HEK293 (cell line): ENCODE results near the gene NBPF3.
A peak's percentile ranks its signal among the peaks of the same experiment; 100 is the strongest.
"Not testable (repeated sequence)": the region's sequence is repeated elsewhere in the genome, so short reads cannot be mapped to it uniquely, and the experiment has no call there.

Experiments used
- CTCF ChIA-PET: fragments of 350-600 bp; formaldehyde crosslinking; extraction: SDS; loops from one replicate; lab custom pipeline; 2021; ENCODE audit warnings: antibody characterized with exemption; lab: Yijun Ruan, JAX
- POLR2A ChIA-PET: fragments of 300-600 bp; formaldehyde crosslinking; extraction: SDS; loops from one replicate; lab custom pipeline; 2020; ENCODE audit warnings: antibody characterized with exemption, inconsistent platforms; lab: Yijun Ruan, JAX
- H3K27ac ChIP-seq: fragments of 200-500 bp; sonication (Bioruptor generic); 2 replicates; pipeline ENCODE4 v1.5.1; 2014; ENCODE audit warnings: low read depth, low read length, control low read depth, inconsistent platforms; ENCODE audit errors: extremely low read depth
- H3K36me3 ChIP-seq, 2 experiments: fragments of 200-500 bp in 1 of 2; sonication (Bioruptor generic) in 1 of 2; 1 replicate in 1 of 2; 2 replicates in 1 of 2; pipeline ENCODE4 v1.5.1; 2014 to 2017; ENCODE audit warnings: inconsistent platforms in 2 of 2, low read length in 2 of 2; ENCODE audit not compliant: control insufficient read depth in 2 of 2, insufficient read depth in 1 of 2
- H3K4me1 ChIP-seq: fragments of 200-500 bp; sonication (Bioruptor generic); 2 replicates; pipeline ENCODE4 v1.5.1; 2014; ENCODE audit warnings: mild to moderate bottlenecking, low read length, inconsistent platforms; ENCODE audit not compliant: control insufficient read depth, insufficient read depth
- H3K4me3 ChIP-seq: 2 replicates; pipeline ENCODE4 v1.5.1; 2011; ENCODE audit warnings: low read depth, mild to moderate bottlenecking, control low read depth, low read length, moderate library complexity
- H3K9me3 ChIP-seq: fragments of 200-500 bp; sonication (Bioruptor generic); 2 replicates; pipeline ENCODE4 v1.5.1; 2014; ENCODE audit warnings: low read depth, low read length, inconsistent platforms; ENCODE audit not compliant: control insufficient read depth, insufficient read depth
- FEZF1 ChIP-seq: fragments of 450-650 bp; formaldehyde crosslinking; IDR thresholded peaks from 2 replicates; pipeline ENCODE4 v1.5.1; 2016; ENCODE audit warnings: missing biosample characterization, missing genetic modification characterization
- SALL2 ChIP-seq: fragments of 450-650 bp; formaldehyde crosslinking; IDR thresholded peaks from 2 replicates; pipeline ENCODE4 v1.5.0; 2017; ENCODE audit warnings: missing biosample characterization, mild to moderate bottlenecking, missing genetic modification characterization, borderline replicate concordance
- ZBTB17 ChIP-seq: fragments of 450-650 bp; formaldehyde crosslinking; IDR thresholded peaks from 2 replicates; pipeline ENCODE4 v1.5.1; 2016; ENCODE audit warnings: missing biosample characterization, missing genetic modification characterization
- ZNF24 ChIP-seq: fragments of 450-650 bp; formaldehyde crosslinking; IDR thresholded peaks from 2 replicates; pipeline ENCODE4 v1.5.1; 2016; ENCODE audit warnings: missing biosample characterization, missing genetic modification characterization
- ZNF302 ChIP-seq: fragments of 450-650 bp; formaldehyde crosslinking; IDR thresholded peaks from 2 replicates; pipeline ENCODE4 v1.5.1; 2016; ENCODE audit warnings: missing biosample characterization, missing genetic modification characterization, low read depth
- ZNF585B ChIP-seq: fragments of 450-650 bp; formaldehyde crosslinking; IDR thresholded peaks from 2 replicates; pipeline ENCODE4 v1.5.1; 2016; ENCODE audit warnings: missing biosample characterization, missing genetic modification characterization
- ZNF747 ChIP-seq: fragments of 450-650 bp; formaldehyde crosslinking; IDR thresholded peaks from 2 replicates; pipeline ENCODE4 v1.5.1; 2016; ENCODE audit warnings: missing biosample characterization, missing genetic modification characterization
- TF ChIP-seq, protein P1 (sequence below): fragments of 450-650 bp; formaldehyde crosslinking; IDR thresholded peaks from 2 replicates; pipeline ENCODE4 v1.5.1; 2016; ENCODE audit warnings: missing biosample characterization, missing genetic modification characterization
- TF ChIP-seq, protein P2 (sequence below): fragments of 450-650 bp; formaldehyde crosslinking; IDR thresholded peaks from 2 replicates; pipeline ENCODE4 v1.5.1; 2017; ENCODE audit warnings: missing biosample characterization, mild to moderate bottlenecking, missing genetic modification characterization, moderate library complexity

Gene NBPF3

DNA sequence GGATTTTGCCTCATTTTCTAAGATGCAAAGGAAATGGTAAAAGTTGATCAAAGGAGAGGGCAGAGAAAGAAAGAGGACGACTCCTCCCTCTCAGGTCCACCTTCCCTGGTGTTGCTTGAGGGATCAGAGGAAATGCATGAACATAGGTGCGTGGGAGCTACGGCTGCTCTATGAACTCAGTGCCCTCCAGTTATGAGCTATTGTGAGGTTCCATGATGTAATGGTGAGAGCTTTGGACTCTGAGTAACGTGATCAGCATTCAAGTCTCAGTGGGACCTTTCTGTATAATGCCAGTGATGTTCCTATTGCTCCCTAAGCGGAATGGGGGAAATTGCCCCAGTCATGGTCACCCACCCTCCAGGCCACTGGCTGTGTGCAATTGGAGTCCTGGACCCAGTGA, 25.9 kb upstream of the NBPF3 start:
- ChIA-PET POLR2A (no interaction called here), CTCF (interaction anchor here (0.6 kb wide), 1 partner anchor 74 kb away, joined by 4 read pairs; no protein-coding TSS in a partner anchor)
- H3K4me1 ChIP-seq: no peaks in the 10 kb centered on the region
- no peaks in the 10 kb centered on the region for H3K36me3 ChIP-seq
- no peaks in the 10 kb centered on the region for H3K9me3 ChIP-seq
- H3K4me3 ChIP-seq: no peak overlapping the region
- H3K27ac ChIP-seq: no peak overlapping the region
- no peak for TF ChIP-seq ZBTB17 (tag by site-specific recombination)
- no peak for TF ChIP-seq SALL2 (tag by site-specific recombination)
- TF ChIP-seq ZNF24: no peak
- TF ChIP-seq, protein P1, sequence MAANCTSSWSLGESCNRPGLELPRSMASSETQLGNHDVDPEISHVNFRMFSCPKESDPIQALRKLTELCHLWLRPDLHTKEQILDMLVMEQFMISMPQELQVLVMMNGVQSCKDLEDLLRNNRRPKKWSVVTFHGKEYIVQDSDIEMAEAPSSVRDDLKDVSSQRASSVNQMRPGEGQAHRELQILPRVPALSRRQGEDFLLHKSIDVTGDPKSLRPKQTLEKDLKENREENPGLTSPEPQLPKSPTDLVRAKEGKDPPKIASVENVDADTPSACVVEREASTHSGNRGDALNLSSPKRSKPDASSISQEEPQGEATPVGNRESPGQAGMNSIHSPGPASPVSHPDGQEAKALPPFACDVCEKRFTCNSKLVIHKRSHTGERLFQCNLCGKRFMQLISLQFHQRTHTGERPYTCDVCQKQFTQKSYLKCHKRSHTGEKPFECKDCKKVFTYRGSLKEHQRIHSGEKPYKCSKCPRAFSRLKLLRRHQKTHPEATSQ (tag by site-specific recombination): no peak
- no peak for TF ChIP-seq ZNF747
- no peak for TF ChIP-seq FEZF1 (tag by site-specific recombination)
- no peak for TF ChIP-seq ZNF302 (tag by site-specific recombination)
- no peak for TF ChIP-seq ZNF585B (tag by site-specific recombination)
- TF ChIP-seq, all 188 proteins: peak for 0

DNA sequence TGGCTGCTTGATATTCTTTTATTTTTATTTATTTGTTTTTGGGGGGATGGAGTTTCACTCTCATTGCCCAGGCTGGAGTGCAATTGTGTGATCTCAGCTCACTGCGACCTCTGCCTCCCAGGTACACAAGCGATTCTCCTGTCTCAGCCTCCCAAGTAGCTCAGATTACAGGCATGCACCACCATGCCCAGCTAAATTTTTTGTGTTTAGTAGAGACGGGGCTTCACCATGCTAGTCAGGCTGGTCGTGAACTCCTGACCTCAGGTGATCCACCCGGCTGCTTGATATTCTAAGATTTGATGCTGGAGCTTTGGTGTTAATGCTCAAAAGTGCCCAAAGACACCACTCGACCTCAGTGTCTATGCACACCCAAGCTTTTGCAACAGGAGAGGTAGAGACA, 19.6 kb upstream of the NBPF3 start:
- H3K4me3 ChIP-seq, H3K36me3 ChIP-seq, H3K4me1 ChIP-seq, H3K27ac ChIP-seq, POLR2A ChIA-PET, H3K9me3 ChIP-seq: not testable (repeated sequence)
- CTCF ChIA-PET: interaction anchor here (0.6 kb wide), 1 partner anchor 309 kb away, joined by 6 read pairs; no protein-coding TSS in a partner anchor
- TF ChIP-seq, protein P2, sequence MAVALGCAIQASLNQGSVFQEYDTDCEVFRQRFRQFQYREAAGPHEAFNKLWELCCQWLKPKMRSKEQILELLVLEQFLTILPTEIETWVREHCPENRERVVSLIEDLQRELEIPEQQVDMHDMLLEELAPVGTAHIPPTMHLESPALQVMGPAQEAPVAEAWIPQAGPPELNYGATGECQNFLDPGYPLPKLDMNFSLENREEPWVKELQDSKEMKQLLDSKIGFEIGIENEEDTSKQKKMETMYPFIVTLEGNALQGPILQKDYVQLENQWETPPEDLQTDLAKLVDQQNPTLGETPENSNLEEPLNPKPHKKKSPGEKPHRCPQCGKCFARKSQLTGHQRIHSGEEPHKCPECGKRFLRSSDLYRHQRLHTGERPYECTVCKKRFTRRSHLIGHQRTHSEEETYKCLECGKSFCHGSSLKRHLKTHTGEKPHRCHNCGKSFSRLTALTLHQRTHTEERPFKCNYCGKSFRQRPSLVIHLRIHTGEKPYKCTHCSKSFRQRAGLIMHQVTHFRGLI: peak; percentile 90
- TF ChIP-seq, all 188 proteins: peak for 1; not testable (repeated sequence) for 187

DNA sequence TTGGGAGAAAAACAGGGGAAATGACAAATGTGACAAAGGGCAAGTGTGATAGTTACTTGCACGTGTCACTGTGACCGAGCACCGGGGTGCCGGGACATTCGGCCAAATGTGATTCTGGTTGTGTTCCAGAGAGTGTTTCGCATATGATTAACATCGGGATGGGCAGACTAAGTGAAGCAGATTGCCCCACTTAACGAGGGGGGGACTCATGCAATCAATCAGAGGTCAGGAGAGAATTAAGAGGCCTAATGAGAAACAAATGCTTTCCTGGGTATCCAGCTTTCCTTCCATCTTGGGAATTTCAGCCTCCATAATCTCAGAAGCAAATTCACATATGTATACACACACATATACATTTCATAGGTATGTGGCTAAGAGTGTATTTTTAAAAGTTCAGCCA, 18.6 kb upstream of the NBPF3 start:
- POLR2A ChIA-PET, H3K4me3 ChIP-seq, H3K27ac ChIP-seq, H3K36me3 ChIP-seq, H3K4me1 ChIP-seq, H3K9me3 ChIP-seq, CTCF ChIA-PET: not testable (repeated sequence)

DNA sequence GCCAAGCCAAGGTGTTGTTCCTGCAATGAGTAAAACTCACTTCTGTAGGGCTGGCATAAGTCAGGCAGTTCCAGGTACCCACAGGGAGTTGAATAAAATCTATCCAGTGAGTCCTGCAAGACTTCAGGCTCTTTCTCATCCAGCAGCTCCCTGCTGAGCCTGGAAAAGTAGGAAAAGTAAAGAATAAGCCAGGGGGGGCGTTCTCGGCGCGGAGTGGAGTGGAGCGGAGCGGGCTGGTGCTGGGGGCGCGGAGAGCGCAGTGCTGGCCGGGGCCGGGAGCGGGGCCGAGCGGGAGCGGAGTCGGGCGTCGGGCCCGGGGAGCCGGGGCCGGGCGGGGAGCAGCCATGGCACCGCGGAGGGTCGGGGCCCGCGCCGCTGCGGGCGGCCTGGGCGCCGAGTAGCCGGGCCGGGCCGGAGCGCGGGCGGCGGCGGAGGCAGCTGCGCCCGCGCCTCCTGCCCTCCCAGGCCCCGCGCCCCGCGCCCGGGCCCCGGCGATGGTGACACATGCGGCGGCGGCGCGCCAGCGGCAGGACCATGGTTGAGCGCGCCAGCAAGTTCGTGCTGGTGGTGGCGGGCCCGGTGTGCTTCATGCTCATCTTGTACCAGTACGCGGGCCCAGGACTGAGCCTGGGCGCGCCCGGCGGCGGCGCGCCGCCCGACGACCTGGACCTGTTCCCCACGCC, 12.0 kb upstream of the NBPF3 start:
- H3K27ac ChIP-seq, H3K4me3 ChIP-seq, CTCF ChIA-PET, H3K4me1 ChIP-seq, H3K36me3 ChIP-seq, H3K9me3 ChIP-seq: not testable (repeated sequence)
- POLR2A ChIA-PET: interaction anchor here (0.6 kb wide), 1 partner anchor 186 kb away, joined by 4 read pairs; no protein-coding TSS in a partner anchor

DNA sequence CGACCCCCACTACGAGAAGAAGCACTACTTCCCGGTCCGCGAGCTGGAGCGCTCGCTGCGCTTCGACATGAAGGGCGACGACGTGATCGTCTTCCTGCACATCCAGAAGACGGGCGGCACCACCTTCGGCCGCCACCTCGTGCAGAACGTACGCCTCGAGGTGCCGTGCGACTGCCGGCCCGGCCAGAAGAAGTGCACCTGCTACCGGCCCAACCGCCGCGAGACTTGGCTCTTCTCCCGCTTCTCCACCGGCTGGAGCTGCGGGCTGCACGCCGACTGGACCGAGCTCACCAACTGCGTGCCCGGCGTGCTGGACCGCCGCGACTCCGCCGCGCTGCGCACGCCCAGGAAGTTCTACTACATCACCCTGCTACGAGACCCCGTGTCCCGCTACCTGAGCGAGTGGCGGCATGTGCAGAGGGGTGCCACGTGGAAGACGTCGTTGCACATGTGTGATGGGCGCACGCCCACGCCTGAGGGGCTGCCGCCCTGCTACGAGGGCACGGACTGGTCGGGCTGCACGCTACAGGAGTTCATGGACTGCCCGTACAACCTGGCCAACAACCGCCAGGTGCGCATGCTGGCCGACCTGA, 11.4 kb upstream of the NBPF3 start:
- CTCF ChIA-PET, H3K9me3 ChIP-seq: not testable (repeated sequence)

DNA sequence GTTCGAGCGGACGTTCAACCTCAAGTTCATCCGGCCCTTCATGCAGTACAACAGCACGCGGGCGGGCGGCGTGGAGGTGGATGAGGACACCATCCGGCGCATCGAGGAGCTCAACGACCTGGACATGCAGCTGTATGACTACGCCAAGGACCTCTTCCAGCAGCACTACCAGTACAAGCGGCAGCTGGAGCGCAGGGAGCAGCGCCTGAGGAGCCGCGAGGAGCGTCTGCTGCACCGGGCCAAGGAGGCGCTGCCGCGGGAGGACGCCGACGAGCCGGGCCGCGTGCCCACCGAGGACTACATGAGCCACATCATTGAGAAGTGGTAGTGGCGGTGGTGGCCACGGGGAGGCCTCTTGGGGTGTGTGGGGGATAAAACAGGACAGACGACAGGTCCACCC, 10.7 kb upstream of the NBPF3 start:
- H3K4me1 ChIP-seq, H3K4me3 ChIP-seq, H3K9me3 ChIP-seq, POLR2A ChIA-PET, CTCF ChIA-PET, H3K27ac ChIP-seq, H3K36me3 ChIP-seq: not testable (repeated sequence)

More for the DNA sequence above, 11.4 kb upstream of the NBPF3 start:
- H3K36me3 ChIP-seq, POLR2A ChIA-PET, H3K4me1 ChIP-seq, H3K4me3 ChIP-seq, H3K27ac ChIP-seq: not testable (repeated sequence)

DNA sequence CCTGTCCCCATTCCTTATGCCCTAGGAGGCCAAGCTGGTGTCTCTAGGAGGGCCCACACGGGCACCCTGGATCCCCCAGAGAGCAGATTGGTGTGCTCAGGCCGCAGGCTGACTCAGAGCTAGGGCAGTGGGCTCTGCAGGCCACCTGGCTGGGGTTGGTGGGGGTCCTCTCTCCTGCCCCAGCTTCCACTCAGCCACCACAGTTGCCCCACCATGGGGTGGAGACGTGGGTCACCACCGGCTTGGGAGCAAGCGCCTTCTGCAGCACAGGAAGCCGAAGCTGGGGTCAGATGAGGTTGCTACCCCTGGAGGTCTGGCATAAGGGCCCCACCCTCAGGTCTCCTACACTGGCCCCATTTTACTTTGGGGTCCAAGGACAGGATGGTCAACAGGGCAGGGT, 9.1 kb upstream of the NBPF3 start:
- H3K4me3 ChIP-seq, CTCF ChIA-PET, H3K9me3 ChIP-seq, H3K4me1 ChIP-seq, POLR2A ChIA-PET, H3K27ac ChIP-seq, H3K36me3 ChIP-seq: not testable (repeated sequence)
